A673 (cell line): ENCODE results near the gene ATP8A2. TPM values are rescaled to one million over a fixed set of nuclear protein-coding genes. Genes with fewer than 3 reads are reported as not detected.

Experiments
- BruUV-seq: library from RNA; stranded (reverse); fragments of 400-500 nt; replicated peaks from 2 replicates; lab custom pipeline; 2021; lab: Mats Ljungman, UMichigan
- CTCF ChIA-PET: fragments of 300-600 bp; sonication (Branson Sonifier 250); formaldehyde crosslinking; loops from one replicate; lab custom pipeline; 2022; ENCODE audit warnings: antibody characterized with exemption; lab: Charles Lee
- POLR2A ChIA-PET: fragments of 300-600 bp; sonication (Branson Sonifier 250); formaldehyde crosslinking; loops from one replicate; lab custom pipeline; 2022; ENCODE audit warnings: antibody characterized with exemption; ENCODE audit not compliant: low non-redundant PET; lab: Charles Lee
- DNase-seq: peaks from one replicate; pipeline ENCODE4 v3.0.0-alpha.2; 2015; ENCODE audit warnings: low spot score
- H3K27ac ChIP-seq: fragments of 200-600 bp; sonication (generic); 2 replicates; pipeline ENCODE4 v1.5.1; 2016; ENCODE audit warnings: mixed run types, low read depth, mild to moderate bottlenecking, mixed read lengths, antibody characterized with exemption, low read length; ENCODE audit not compliant: poor library complexity, severe bottlenecking
- H3K27me3 ChIP-seq: fragments of 200-600 bp; sonication (generic); replicated peaks from 2 replicates; pipeline ENCODE4 v1.6.1; 2017; ENCODE audit warnings: mixed run types, low read depth, mild to moderate bottlenecking, mixed read lengths, antibody characterized with exemption, low read length; ENCODE audit not compliant: insufficient read depth, poor library complexity
- H3K36me3 ChIP-seq: fragments of 200-600 bp; sonication (generic); 2 replicates; pipeline ENCODE4 v1.6.1; 2016; ENCODE audit warnings: mixed run types, mild to moderate bottlenecking, mixed read lengths, antibody characterized with exemption, low read length; ENCODE audit not compliant: insufficient read depth, poor library complexity, severe bottlenecking
- H3K4me1 ChIP-seq: fragments of 200-600 bp; sonication (generic); 2 replicates; pipeline ENCODE4 v1.6.1; 2017; ENCODE audit warnings: mixed run types, mild to moderate bottlenecking, mixed read lengths, antibody characterized with exemption, low read length; ENCODE audit not compliant: insufficient read depth, poor library complexity, severe bottlenecking
- H3K4me3 ChIP-seq: fragments of 200-600 bp; sonication (generic); 2 replicates; pipeline ENCODE4 v1.5.1; 2016; ENCODE audit warnings: low read depth, mixed run types, mild to moderate bottlenecking, mixed read lengths, low read length; ENCODE audit not compliant: poor library complexity, severe bottlenecking
- H3K9me3 ChIP-seq: fragments of 200-600 bp; sonication (generic); 2 replicates; pipeline ENCODE4 v1.6.1; 2016; ENCODE audit warnings: mixed run types, low read depth, mild to moderate bottlenecking, mixed read lengths, antibody characterized with exemption, low read length; ENCODE audit not compliant: poor library complexity, severe bottlenecking
- CTCF ChIP-seq: fragments of 300-800, 200-600 bp; sonication (generic); conservative IDR thresholded peaks from 2 replicates; pipeline ENCODE4 v1.5.1; 2017; ENCODE audit warnings: low read depth, mild to moderate bottlenecking, antibody characterized with exemption, low read length, moderate library complexity, mixed read lengths
- EZH2 ChIP-seq: fragments of 200-600 bp; sonication (generic); IDR thresholded peaks from 2 replicates; pipeline ENCODE4 v1.6.1; 2017; ENCODE audit warnings: borderline replicate concordance, low read depth, mild to moderate bottlenecking, mixed read lengths, antibody characterized with exemption, low read length; ENCODE audit not compliant: poor library complexity, severe bottlenecking
- intact Hi-C: fragments of 100-400 bp; cut with micrococcal nuclease; formaldehyde crosslinking; loops from one replicate; pipeline ENCODE4 v1.10.0; 2022; ENCODE audit not compliant: unreplicated experiment
- total RNA-seq: library from RNA; stranded (reverse); gene quantifications from 2 replicates; pipeline ENCODE4 v1.2.3, GENCODE V29; 2021

Gene ATP8A2
- total RNA-seq, 1 experiment from 2014 or later: 0.92 TPM

- Histone ChIP-seq H3K4me3 (no peak overlapping the region), H3K4me1 (no peaks in the 10 kb centered on the region), H3K36me3 (no peaks in the 10 kb centered on the region), H3K9me3 (no peaks in the 10 kb centered on the region), H3K27me3 (no peaks in the 10 kb centered on the region), H3K27ac (no peak overlapping the region)
- DNase-seq: no peak
- intact Hi-C loops: no loop called here
- TF ChIP-seq CTCF: no peak
- TF ChIP-seq EZH2: no peak
- ChIA-PET CTCF (no interaction called here), POLR2A (no interaction called here)
- BruUV-seq: no TSS peak
Observed at GRCh38 chr13:26007261-26008125, 635.7 kb downstream of the ATP8A2 start.

GRCh38 chr13:26010487-26011207 lies 638.9 kb downstream of the ATP8A2 start:
- TF ChIP-seq EZH2: no peak
- TF ChIP-seq CTCF: no peak
- intact Hi-C loops: no loop called here
- BruUV-seq: no TSS peak
- H3K27ac ChIP-seq: no peak overlapping the region
- no peaks in the 10 kb centered on the region for H3K27me3 ChIP-seq
- no peaks in the 10 kb centered on the region for H3K36me3 ChIP-seq
- H3K4me1 ChIP-seq: peaks cover 8% of the 10 kb centered on the region
- POLR2A ChIA-PET: interaction anchor here (0.6 kb wide), 1 partner anchor 1475 kb away, joined by 5 read pairs; no protein-coding TSS in a partner anchor
- DNase-seq: no peak
- H3K4me3 ChIP-seq: no peak overlapping the region
- peaks cover 4% of the 10 kb centered on the region for H3K9me3 ChIP-seq
- CTCF ChIA-PET: no interaction called here

- intact Hi-C loops: no loop called here
- ChIA-PET POLR2A (no interaction called here), CTCF (no interaction called here)
- Histone ChIP-seq H3K27ac (no peak overlapping the region), H3K4me1 (peaks cover 14% of the 10 kb centered on the region), H3K4me3 (no peak overlapping the region), H3K27me3 (no peaks in the 10 kb centered on the region), H3K36me3 (no peaks in the 10 kb centered on the region), H3K9me3 (peaks cover 4% of the 10 kb centered on the region)
- no TSS peak for BruUV-seq
- TF ChIP-seq EZH2 (no peak), CTCF (no peak)
- DNase-seq: no peak
Observed at GRCh38 chr13:26011208-26011573, 639.4 kb downstream of the ATP8A2 start.
